ENCODE results near the gene COL23A1. TPM values are rescaled to one million over a fixed set of nuclear protein-coding genes. Genes with fewer than 3 reads are reported as not detected.

The COL23A1 gene
- total RNA-seq, 4 donors from 2014 or later: 0.93 to 4.6 (median 2.4) TPM

- peaks cover 0 to 16% (median 7%) of the 10 kb centered on the region in 3 donors for H3K4me1 ChIP-seq
- H3K27ac ChIP-seq: no peak overlapping the region
- no peaks in the 10 kb centered on the region for H3K36me3 ChIP-seq
- no peaks in the 10 kb centered on the region for H3K9me3 ChIP-seq
- H3K4me3 ChIP-seq: peak overlapping the region in 1 of 2 donors; percentile 10
- TF ChIP-seq POLR2AphosphoS5 (IDR thresholded peaks at IDR 0.05) (no peak), POLR2A (IDR thresholded peaks at IDR 0.05) (no peak), EP300 (IDR thresholded peaks at IDR 0.05) (no peak)
- 0 to 8% methylated on average over 1 to 12 of the region's 13 CpGs for WGBS, 2 donors (ENCODE audit: low coverage in 1 of 2)
- H3K27me3 ChIP-seq: peaks cover 21% of the 10 kb centered on the region
- ATAC-seq: peak; percentile 23
Observed at GRCh38 chr5:178356431-178356872, 233.7 kb downstream of the COL23A1 start.

GRCh38 chr5:178355671-178356070 lies 234.5 kb downstream of the COL23A1 start:
- 84% methylated on average over 9 of the region's 9 CpGs; no CpG with 5 or more reads in 1 of the 2 donors for WGBS, 2 donors (ENCODE audit: low coverage in 1 of 2)
- Histone ChIP-seq H3K4me1 (peaks cover 0 to 16% (median 7%) of the 10 kb centered on the region in 3 donors), H3K9me3 (no peaks in the 10 kb centered on the region), H3K27ac (no peak overlapping the region), H3K27me3 (peaks cover 21% of the 10 kb centered on the region), H3K36me3 (no peaks in the 10 kb centered on the region), H3K4me3 (no peak overlapping the region)
- TF ChIP-seq EP300 (IDR thresholded peaks at IDR 0.05) (no peak), POLR2AphosphoS5 (IDR thresholded peaks at IDR 0.05) (no peak), POLR2A (IDR thresholded peaks at IDR 0.05) (no peak), CTCF (IDR thresholded peaks at IDR 0.05) (no peak)
- ATAC-seq: no peak

GRCh38 chr5:178353461-178353860 lies 236.7 kb downstream of the COL23A1 start:
- no peaks in the 10 kb centered on the region for H3K36me3 ChIP-seq
- H3K9me3 ChIP-seq: no peaks in the 10 kb centered on the region
- no peak for ATAC-seq
- WGBS, 2 donors (ENCODE audit: low coverage in 1 of 2): 83 to 87% methylated on average over 5 to 6 of the region's 9 CpGs
- H3K27me3 ChIP-seq: peaks cover 24% of the 10 kb centered on the region
- H3K27ac ChIP-seq: no peak overlapping the region
- TF ChIP-seq EP300 (IDR thresholded peaks at IDR 0.05): no peak
- no peak for TF ChIP-seq CTCF (IDR thresholded peaks at IDR 0.05)
- TF ChIP-seq POLR2AphosphoS5 (IDR thresholded peaks at IDR 0.05): no peak
- TF ChIP-seq POLR2A (IDR thresholded peaks at IDR 0.05): no peak
- no peak overlapping the region for H3K4me3 ChIP-seq
- peaks cover 0 to 16% (median 7%) of the 10 kb centered on the region in 3 donors for H3K4me1 ChIP-seq

GRCh38 chr5:178352035-178352349 lies 238.2 kb downstream of the COL23A1 start:
- H3K27me3 ChIP-seq: peaks cover 25% of the 10 kb centered on the region
- no peak overlapping the region for H3K4me3 ChIP-seq
- H3K36me3 ChIP-seq: no peaks in the 10 kb centered on the region
- no peak for ATAC-seq
- H3K4me1 ChIP-seq: peaks cover 0 to 13% (median 7%) of the 10 kb centered on the region in 3 donors
- no peaks in the 10 kb centered on the region for H3K9me3 ChIP-seq
- H3K27ac ChIP-seq: no peak overlapping the region
- TF ChIP-seq POLR2AphosphoS5 (IDR thresholded peaks at IDR 0.05) (no peak), EP300 (IDR thresholded peaks at IDR 0.05) (no peak), POLR2A (IDR thresholded peaks at IDR 0.05) (no peak), CTCF (IDR thresholded peaks at IDR 0.05) (no peak)
- WGBS, 2 donors (ENCODE audit: low coverage in 1 of 2): 96% methylated on average over 4 of the region's 8 CpGs; no CpG with 5 or more reads in 1 of the 2 donors

- TF ChIP-seq CTCF (IDR thresholded peaks at IDR 0.05) (no peak), POLR2AphosphoS5 (IDR thresholded peaks at IDR 0.05) (no peak), POLR2A (IDR thresholded peaks at IDR 0.05) (no peak), EP300 (IDR thresholded peaks at IDR 0.05) (no peak)
- 84 to 87% methylated on average over 6 to 7 of the region's 18 CpGs for WGBS, 2 donors (ENCODE audit: low coverage in 1 of 2)
- no peak for ATAC-seq
Observed at GRCh38 chr5:178351221-178352034, 238.8 kb downstream of the COL23A1 start.

More at GRCh38 chr5:178351221-178352034, 238.8 kb downstream of the COL23A1 start:
- Histone ChIP-seq H3K36me3 (no peaks in the 10 kb centered on the region), H3K9me3 (no peaks in the 10 kb centered on the region), H3K4me1 (peaks cover 0 to 7% (median 2%) of the 10 kb centered on the region in 3 donors), H3K27me3 (peaks cover 22% of the 10 kb centered on the region), H3K27ac (no peak overlapping the region), H3K4me3 (no peak overlapping the region)

All from gastroesophageal sphincter (tissue), 4 donors.